GM10266 (cell line): ENCODE measurements around the gene BCAR3.

Source experiments
- DNase-seq: peaks from one replicate; pipeline ENCODE4 v3.0.0; 2012; ENCODE audit errors: extremely low spot score
- CTCF ChIP-seq: IDR thresholded peaks from 2 replicates; pipeline ENCODE4 v1.5.1; 2012; ENCODE audit warnings: mild to moderate bottlenecking, low read depth; ENCODE audit not compliant: control insufficient read depth, insufficient read depth; ENCODE audit errors: missing control alignments

BCAR3 gene

GRCh38 chr1:93574991-93575390 lies 106.6 kb downstream of the BCAR3 start:
- no peak for DNase-seq
- TF ChIP-seq CTCF = no peak

- no peak for DNase-seq
- TF ChIP-seq CTCF = no peak
Measured at GRCh38 chr1:93574511-93574910, 107.1 kb downstream of the BCAR3 start.

GRCh38 chr1:93573940-93574469 lies 107.6 kb downstream of the BCAR3 start:
- no peak for TF ChIP-seq CTCF
- DNase-seq = no peak

- no peak for TF ChIP-seq CTCF
- no peak for DNase-seq
Measured at GRCh38 chr1:93571623-93572310, 109.9 kb downstream of the BCAR3 start.

GRCh38 chr1:93569489-93569888 lies 112.1 kb downstream of the BCAR3 start:
- DNase-seq = no peak
- no peak for TF ChIP-seq CTCF

GRCh38 chr1:93567255-93567918 lies 114.2 kb downstream of the BCAR3 start:
- no peak for DNase-seq
- TF ChIP-seq CTCF = no peak

GRCh38 chr1:93566227-93566626 lies 115.4 kb downstream of the BCAR3 start:
- DNase-seq = no peak
- TF ChIP-seq CTCF = no peak
